Chondrocyte (in vitro differentiated cells): ENCODE results near the gene TBP. TPM values are rescaled to one million over a fixed set of nuclear protein-coding genes. Genes with fewer than 3 reads are reported as not detected.
"Not testable (repeated sequence)": the region's sequence is repeated elsewhere in the genome, so short reads cannot be mapped to it uniquely, and the experiment has no call there.

ENCODE experiments used
- DNase-seq: peaks from one replicate; pipeline ENCODE4 v3.0.0; 2021; ENCODE audit warnings: mixed read lengths, low spot score
- H3K27ac Mint-ChIP-seq: one replicate; pipeline ENCODE4 v1.8.0; 2021; ENCODE audit warnings: mild to moderate bottlenecking, moderate library complexity, mixed read lengths; ENCODE audit not compliant: unreplicated experiment
- H3K27me3 Mint-ChIP-seq: 2 replicates; pipeline ENCODE4 v1.8.0; 2021; ENCODE audit warnings: low read depth, mixed read lengths
- H3K36me3 Mint-ChIP-seq: 2 replicates; pipeline ENCODE4 v1.8.0; 2021; ENCODE audit warnings: low read depth, mixed read lengths
- H3K4me1 Mint-ChIP-seq: 2 replicates; pipeline ENCODE4 v1.8.0; 2021; ENCODE audit warnings: low read depth, mild to moderate bottlenecking, mixed read lengths
- H3K4me3 Mint-ChIP-seq: one replicate; pipeline ENCODE4 v1.8.0; 2021; ENCODE audit warnings: mild to moderate bottlenecking, moderate library complexity, mixed read lengths; ENCODE audit not compliant: unreplicated experiment
- H3K9me3 Mint-ChIP-seq: 2 replicates; pipeline ENCODE4 v1.8.0; 2021; ENCODE audit warnings: low read depth, mixed read lengths
- long read RNA-seq: library from polyadenylated mRNA; stranded (forward); transcript quantifications from one replicate; pipeline ENCODE4 v2.0.0, GENCODE V29; 2021
- total RNA-seq: library from RNA; stranded (reverse); gene quantifications from 3 replicates; pipeline ENCODE4 v1.2.1, GENCODE V29; 2021
- TF ChIP-seq, protein P1 (sequence below): fragments of 200-600 bp; sonication (generic); IDR thresholded peaks from 2 replicates; pipeline ENCODE4 v1.5.0; 2021; ENCODE audit warnings: antibody characterized with exemption, mild to moderate bottlenecking, moderate library complexity

The TBP gene
- 13.2 to 14.1 TPM (median 13.4 TPM) in 3 replicates for total RNA-seq
- long read RNA-seq, transcript TBP-202 (8 exons, 1,903 nt), result major isoform, 14 of 25 reads
- long read RNA-seq, partial matches to known transcripts, result 5 of 25 reads
- long read RNA-seq, other reads (novel, unspliced or antisense), result 3 of 25 reads

DNA sequence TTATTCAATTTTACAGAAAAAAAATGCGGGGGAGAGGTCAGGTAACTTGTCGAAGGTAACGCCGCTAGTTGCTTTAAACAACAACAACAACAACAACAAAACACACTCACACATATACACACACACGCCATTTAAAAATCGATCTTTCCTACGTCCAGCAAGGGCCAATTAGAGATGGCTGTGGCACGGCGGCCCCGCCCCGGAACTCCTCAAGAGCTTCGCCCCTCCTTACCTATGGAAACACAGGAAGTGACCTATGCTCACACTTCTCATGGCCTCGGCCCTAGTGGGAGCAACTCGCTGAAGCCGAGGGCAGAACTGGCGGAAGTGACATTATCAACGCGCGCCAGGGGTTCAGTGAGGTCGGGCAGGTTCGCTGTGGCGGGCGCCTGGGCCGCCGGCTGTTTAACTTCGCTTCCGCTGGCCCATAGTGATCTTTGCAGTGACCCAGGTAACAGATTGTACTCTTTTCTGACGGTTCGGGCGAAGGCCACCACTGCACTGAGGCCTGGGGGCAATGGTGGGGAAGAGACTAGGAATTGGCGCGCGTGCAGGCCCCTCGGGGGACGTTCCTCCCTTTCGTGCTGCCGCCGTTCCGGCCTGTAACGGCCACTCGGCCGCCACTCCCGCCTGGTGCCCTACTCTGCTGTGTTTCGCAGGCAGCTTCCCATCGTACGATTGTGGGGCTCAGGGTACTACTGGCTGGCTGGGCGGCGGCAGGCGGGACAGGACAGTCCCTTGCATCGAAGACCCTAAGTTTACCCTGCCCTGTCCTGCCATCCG is at the start of gene TBP:
TBP (plus strand) TSS at position 357 of the 783 bp plus-strand sequence. CDS start 2,661 bp downstream, outside the sequence.
- Mint-ChIP-seq H3K9me3 (no peaks in the 10 kb centered on the region), H3K27me3 (no peaks in the 10 kb centered on the region), H3K4me1 (peaks cover 4% of the 10 kb centered on the region), H3K36me3 (peaks cover 7% of the 10 kb centered on the region), H3K27ac (no peak within 1 kb of the TSS), H3K4me3 (no peak within 1 kb of the TSS)
- peak; percentile 97 for DNase-seq
- TF ChIP-seq, protein P1, sequence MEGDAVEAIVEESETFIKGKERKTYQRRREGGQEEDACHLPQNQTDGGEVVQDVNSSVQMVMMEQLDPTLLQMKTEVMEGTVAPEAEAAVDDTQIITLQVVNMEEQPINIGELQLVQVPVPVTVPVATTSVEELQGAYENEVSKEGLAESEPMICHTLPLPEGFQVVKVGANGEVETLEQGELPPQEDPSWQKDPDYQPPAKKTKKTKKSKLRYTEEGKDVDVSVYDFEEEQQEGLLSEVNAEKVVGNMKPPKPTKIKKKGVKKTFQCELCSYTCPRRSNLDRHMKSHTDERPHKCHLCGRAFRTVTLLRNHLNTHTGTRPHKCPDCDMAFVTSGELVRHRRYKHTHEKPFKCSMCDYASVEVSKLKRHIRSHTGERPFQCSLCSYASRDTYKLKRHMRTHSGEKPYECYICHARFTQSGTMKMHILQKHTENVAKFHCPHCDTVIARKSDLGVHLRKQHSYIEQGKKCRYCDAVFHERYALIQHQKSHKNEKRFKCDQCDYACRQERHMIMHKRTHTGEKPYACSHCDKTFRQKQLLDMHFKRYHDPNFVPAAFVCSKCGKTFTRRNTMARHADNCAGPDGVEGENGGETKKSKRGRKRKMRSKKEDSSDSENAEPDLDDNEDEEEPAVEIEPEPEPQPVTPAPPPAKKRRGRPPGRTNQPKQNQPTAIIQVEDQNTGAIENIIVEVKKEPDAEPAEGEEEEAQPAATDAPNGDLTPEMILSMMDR, result no peak

DNA sequence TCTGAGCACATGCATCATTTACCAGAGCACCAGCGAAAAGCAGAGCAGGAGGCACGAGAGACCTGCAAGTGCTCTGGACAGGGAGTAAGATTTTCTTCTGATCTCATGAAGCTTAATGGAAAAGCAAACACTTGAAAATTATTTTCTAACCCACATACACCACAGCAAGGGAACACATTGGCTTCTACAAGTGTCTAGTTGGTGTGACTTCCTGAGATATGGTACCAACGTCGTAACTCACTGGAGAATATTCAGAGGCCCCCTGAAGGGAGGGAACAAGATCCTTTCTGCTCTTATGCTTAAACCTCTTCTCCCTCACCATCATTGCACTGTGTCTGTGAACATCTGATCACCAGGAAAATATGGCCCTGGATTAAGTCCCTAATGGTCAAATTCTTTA is 49.7 kb upstream of the TBP start:
- peaks cover 19% of the 10 kb centered on the region for H3K9me3 Mint-ChIP-seq
- peaks cover 21% of the 10 kb centered on the region for H3K27me3 Mint-ChIP-seq
- no peak for DNase-seq
- H3K36me3 Mint-ChIP-seq, result peaks cover 12% of the 10 kb centered on the region
- no peak overlapping the region for H3K4me3 Mint-ChIP-seq
- H3K4me1 Mint-ChIP-seq, result no peaks in the 10 kb centered on the region
- no peak overlapping the region for H3K27ac Mint-ChIP-seq
- TF ChIP-seq, protein P1, result no peak

DNA sequence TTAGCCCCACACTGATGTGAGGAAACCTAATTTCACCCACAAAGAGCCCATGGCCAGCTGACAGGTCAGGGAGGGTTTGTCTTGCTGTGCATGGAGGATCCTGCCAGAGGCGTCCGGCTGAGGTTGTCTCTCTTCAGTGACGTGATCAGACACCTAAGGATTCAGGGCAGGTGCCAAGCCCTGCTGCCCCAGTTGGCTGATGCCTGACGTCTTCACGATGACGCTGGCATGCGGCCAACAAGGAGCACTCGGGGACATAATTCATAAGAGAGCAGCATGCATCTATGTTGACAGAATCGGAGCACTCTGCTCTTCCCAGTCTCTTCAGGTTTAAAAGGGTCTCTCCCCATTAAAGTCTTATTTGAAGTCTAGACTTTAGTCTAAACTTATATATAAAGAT is 48.9 kb upstream of the TBP start:
- no peak for DNase-seq
- Mint-ChIP-seq H3K27me3 (peaks cover 23% of the 10 kb centered on the region), H3K4me1 (no peaks in the 10 kb centered on the region), H3K27ac (no peak overlapping the region), H3K36me3 (peaks cover 12% of the 10 kb centered on the region), H3K9me3 (peaks cover 19% of the 10 kb centered on the region), H3K4me3 (no peak overlapping the region)
- TF ChIP-seq, protein P1, result no peak

DNA sequence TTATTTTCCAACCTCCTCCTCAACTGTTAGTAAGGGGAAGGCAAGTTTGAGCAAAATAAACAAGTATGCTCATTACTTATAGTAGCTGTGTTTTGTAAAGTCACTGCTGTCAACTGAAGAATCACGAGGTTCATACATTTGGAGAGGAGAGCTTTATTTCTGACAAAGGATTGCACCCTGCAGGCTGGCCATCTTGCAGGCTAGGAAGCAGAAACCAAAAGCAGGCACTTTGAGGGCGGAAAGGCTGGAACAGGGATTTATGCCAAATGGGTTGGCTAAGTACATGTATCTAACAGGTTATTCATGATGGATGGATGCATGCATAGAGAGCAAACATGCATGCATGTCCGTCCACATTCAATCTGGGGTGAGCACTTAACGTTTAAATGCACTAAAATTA is 47.7 kb upstream of the TBP start:
- TF ChIP-seq, protein P1, result no peak
- Mint-ChIP-seq H3K27ac (no peak overlapping the region), H3K4me1 (no peaks in the 10 kb centered on the region), H3K36me3 (peaks cover 8% of the 10 kb centered on the region), H3K4me3 (no peak overlapping the region), H3K27me3 (peaks cover 16% of the 10 kb centered on the region), H3K9me3 (peaks cover 10% of the 10 kb centered on the region)
- DNase-seq, result no peak

DNA sequence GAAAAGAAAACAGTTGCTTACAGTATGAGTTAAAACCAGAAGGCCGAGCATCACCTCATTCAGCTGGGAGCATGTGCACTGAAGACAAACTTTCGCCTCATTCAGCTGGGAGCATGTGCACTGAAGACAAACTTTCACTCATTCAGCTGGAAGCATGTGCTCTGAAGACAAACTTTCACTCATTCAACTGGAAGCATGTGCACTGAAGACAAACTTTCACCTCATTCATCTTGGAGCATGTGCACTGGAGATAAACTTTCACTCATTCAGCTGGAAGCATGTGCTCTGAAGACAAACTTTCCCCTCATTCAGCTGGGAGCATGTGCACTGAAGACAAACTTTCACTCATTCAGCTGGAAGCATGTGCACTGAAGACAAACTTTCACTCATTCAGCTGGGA is 46.4 kb upstream of the TBP start:
- H3K27ac Mint-ChIP-seq, DNase-seq, H3K9me3 Mint-ChIP-seq, H3K4me1 Mint-ChIP-seq, H3K27me3 Mint-ChIP-seq, H3K4me3 Mint-ChIP-seq, H3K36me3 Mint-ChIP-seq: not testable (repeated sequence)

DNA sequence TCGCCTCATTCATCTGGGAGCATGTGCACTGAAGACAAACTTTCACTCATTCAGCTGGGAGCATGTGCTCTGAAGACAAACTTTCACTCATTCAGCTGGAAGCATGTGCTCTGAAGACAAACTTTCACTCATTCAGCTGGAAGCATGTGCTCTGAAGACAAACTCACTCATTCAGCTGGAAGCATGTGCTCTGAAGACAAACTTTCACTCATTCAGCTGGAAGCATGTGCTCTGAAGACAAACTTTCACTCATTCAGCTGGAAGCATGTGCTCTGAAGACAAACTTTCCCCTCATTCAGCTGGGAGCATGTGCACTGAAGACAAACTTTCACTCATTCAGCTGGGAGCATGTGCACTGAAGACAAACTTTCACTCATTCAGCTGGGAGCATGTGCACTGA is 45.9 kb upstream of the TBP start:
- H3K27me3 Mint-ChIP-seq, H3K4me3 Mint-ChIP-seq, DNase-seq, H3K4me1 Mint-ChIP-seq, H3K36me3 Mint-ChIP-seq, H3K27ac Mint-ChIP-seq, H3K9me3 Mint-ChIP-seq: not testable (repeated sequence)

DNA sequence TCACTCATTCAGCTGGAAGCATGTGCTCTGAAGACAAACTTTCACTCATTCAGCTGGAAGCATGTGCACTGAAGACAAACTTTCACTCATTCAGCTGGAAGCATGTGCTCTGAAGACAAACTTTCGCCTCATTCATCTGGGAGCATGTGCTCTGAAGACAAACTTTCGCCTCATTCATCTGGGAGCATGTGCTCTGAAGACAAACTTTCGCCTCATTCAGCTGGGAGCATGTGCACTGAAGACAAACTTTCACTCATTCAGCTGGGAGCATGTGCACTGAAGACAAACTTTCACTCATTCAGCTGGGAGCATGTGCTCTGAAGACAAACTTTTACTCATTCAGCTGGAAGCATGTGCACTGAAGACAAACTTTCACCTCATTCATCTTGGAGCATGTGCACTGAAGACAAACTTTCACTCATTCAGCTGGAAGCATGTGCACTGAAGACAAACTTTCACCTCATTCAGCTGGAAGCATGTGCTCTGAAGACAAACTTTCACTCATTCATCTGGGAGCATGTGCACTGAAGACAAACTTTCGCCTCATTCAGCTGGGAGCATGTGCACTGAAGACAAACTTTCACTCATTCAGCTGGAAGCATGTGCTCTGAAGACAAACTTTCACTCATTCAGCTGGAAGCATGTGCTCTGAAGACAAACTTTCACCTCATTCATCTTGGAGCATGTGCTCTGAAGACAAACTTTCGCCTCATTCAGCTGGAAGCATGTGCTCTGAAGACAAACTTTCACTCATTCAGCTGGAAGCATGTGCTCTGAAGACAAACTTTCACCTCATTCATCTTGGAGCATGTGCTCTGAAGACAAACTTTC is 45.1 kb upstream of the TBP start:
- not testable (repeated sequence) for DNase-seq, H3K4me1 Mint-ChIP-seq

More for the DNA sequence above, 45.1 kb upstream of the TBP start:
- not testable (repeated sequence) for H3K4me3 Mint-ChIP-seq, H3K27me3 Mint-ChIP-seq, H3K36me3 Mint-ChIP-seq, H3K9me3 Mint-ChIP-seq, H3K27ac Mint-ChIP-seq
